ENCODE results near the gene HEXA.

The HEXA gene

GRCh38 chr15:72375501-72375845 lies 341 bp downstream of the HEXA start:
- DNase-seq (ENCODE audit: low read depth) = no peak

GRCh38 chr15:72372361-72372760 lies 3.5 kb downstream of the HEXA start:
- no peak for DNase-seq (ENCODE audit: low read depth)

DNA sequence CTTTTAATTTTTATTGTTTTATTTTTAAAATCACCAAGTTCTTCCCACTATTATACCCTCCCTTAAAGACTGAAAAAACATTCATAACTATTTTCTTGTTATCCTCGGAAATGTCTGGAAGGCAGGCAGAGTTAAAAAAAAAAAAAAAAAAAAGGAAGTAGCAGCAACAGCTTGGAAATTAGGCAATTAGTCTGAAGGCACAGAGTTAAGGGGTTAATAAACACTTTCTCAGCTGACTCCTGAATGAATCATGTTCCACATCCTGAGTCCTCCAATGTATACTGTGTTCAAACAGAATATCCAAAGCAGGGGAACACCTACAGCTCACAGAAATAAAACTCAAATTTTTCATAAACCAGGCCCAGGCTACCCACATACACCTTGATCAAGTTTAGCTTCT lies 5.8 kb downstream of the HEXA start:
- no peak for DNase-seq (ENCODE audit: low read depth)

- DNase-seq (ENCODE audit: low read depth) = no peak
These were observed 6.9 kb downstream of the HEXA start for GRCh38 chr15:72368899-72369298.

GRCh38 chr15:72368325-72368724 lies 7.5 kb downstream of the HEXA start:
- no peak for DNase-seq (ENCODE audit: low read depth)

GRCh38 chr15:72365844-72366243 lies 10.0 kb downstream of the HEXA start:
- no peak for DNase-seq (ENCODE audit: low read depth)

GRCh38 chr15:72361176-72361575 lies 14.6 kb downstream of the HEXA start:
- DNase-seq (ENCODE audit: low read depth) = no peak

DNA sequence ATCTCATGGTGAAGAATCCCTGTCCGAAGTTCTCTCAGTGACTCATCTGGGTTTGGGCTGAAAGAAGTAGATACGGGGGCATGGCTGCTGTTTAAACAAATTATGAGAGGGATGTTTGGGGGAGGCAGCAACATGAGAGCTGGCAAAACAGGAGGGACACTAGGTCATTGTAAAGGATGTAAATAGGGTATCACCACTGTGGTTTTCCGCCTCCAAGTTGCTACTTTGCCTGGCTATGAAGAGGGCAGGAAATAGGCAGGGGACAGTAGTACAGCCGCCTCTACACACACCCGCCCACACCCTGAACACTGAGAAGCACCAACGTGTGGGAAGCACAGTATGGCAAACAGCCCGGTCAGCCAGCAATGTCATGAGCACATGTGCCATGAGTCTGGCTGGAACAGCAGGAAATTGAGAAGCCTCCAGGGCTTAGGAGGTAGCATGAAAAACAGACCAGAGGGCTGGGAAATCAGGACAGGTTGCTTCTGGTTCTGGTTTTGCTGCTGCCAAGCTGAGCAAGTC lies 17.1 kb downstream of the HEXA start:
- no peak for DNase-seq (ENCODE audit: low read depth)

DNA sequence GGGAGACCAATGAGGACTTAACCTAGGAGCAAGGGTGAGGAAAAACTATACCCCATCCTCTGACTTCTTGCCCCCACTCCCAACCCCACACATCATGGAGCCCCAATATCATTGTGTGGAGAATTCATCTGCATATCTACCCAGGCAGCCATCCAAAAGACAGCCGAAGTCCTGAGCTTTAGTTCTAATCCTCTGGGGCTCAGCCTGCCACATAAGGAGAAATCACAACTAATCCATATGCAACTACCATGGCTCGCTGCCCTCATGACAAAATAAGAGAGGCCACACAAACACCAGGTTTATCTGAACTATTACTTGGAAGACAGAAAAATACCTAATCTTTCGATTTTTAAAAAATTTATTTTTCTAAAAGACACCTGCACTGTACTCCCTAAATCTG lies 17.7 kb downstream of the HEXA start:
- DNase-seq (ENCODE audit: low read depth) = no peak

DNA sequence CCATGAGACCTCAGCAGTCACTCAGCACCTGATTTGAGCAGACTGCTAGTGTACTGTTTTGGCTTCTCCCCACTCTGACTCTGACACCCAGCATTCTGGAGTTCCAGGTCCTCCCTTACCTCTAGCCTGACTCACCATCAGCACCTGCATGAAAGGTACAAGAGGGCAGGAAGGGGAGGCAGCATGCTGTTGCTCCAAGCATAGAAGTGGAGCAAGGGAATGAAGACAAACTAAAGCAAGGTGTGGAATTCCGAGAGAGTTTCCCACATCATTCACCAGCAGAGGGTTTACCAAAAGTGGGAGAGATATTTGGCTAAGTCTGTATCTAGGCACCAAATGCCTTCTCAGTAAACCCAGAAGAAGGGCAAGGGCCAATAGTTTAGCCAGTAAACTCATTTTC lies 21.3 kb downstream of the HEXA start:
- DNase-seq (ENCODE audit: low read depth) = no peak

- no peak for DNase-seq (ENCODE audit: low read depth)
These were observed 22.5 kb downstream of the HEXA start for GRCh38 chr15:72353266-72353665.

DNA sequence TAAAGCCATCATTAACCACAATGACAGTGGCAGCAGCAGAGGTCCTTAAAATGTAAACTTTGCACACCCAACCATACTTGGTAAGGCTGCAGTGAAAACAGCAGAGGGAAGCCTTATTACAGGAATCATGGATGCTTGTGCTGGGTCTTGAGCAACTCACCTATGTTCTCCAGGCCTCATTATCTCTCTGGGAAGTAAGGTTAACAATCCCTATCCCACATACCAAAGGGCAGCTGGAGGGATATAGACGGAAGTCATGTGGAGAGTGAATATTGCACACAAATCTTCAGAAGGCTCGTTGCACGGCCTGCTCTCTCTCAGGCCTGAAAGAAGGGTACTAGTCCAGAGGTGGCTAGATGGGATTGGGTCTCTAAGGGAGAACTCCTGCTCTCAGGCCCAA lies 30.0 kb downstream of the HEXA start:
- DNase-seq (ENCODE audit: low read depth) = no peak

- no peak for DNase-seq (ENCODE audit: low read depth)
These were observed 30.5 kb downstream of the HEXA start for GRCh38 chr15:72345280-72345679.

DNA sequence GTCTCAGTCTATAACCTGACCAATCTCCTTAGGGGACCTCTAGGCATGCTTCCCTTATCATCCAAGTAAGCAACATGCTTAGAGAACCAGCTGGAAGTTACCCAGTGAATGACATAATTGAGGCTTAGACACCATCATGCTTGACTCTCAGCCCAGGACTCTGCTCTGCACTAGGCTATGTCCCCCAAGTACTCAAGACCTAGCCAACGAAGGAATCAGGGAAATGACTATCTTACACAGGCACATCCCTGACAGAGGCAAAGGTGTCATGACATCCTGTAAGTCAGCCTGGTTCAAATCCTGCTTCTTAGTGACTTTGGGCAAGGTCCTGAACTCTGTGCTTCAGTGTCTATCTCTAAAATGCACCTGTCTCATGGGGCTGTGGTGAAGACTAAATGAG lies 31.2 kb downstream of the HEXA start:
- DNase-seq (ENCODE audit: low read depth) = no peak

- no peak for DNase-seq (ENCODE audit: low read depth)
These were observed 33.4 kb downstream of the HEXA start for GRCh38 chr15:72342385-72342784.

- DNase-seq (ENCODE audit: low read depth) = no peak
These were observed 34.5 kb downstream of the HEXA start for GRCh38 chr15:72341361-72341760.

- no peak for DNase-seq (ENCODE audit: low read depth)
These were observed 35.4 kb downstream of the HEXA start for GRCh38 chr15:72340366-72340765.

DNA sequence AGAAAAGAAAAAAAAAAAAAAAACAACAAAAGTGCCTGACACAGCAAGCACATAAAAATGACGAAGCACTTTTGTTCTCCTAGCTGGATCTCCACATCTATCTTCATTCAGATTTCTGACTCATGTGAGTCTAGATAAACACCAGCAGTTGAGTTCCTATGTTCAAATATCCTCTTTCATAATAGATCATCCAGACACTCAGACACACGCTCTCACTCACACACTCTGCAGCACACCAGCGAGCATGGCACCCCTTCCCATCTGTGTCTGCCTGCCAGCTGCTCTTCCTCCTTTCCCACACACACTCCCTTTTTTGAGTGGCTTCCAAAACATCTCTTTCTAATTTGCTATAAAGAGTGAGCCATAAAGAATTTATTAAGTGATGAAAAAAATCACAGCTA lies 36.0 kb downstream of the HEXA start:
- DNase-seq (ENCODE audit: low read depth) = no peak

GRCh38 chr15:72338617-72339321 lies 37.0 kb downstream of the HEXA start:
- no peak for DNase-seq (ENCODE audit: low read depth)

DNA sequence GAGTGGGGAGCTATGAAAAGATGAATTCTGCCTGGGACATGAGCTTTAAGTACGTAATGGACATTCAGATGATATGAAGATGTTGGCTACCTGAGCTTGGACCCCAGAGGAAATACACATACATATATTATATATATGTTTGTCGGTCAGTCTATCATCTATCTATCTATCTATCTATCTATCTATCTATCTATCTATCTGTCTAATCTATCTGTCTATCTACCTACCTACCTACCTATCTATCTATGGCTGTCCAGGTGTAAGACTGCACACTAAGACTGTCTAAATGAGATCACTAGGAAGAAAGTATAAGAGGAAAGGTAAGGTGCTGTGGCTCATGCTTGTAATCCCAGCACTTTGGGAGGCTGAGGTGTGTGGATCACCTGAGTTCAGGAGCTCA lies 37.7 kb downstream of the HEXA start:
- DNase-seq (ENCODE audit: low read depth) = no peak

GRCh38 chr15:72334842-72335241 lies 41.0 kb downstream of the HEXA start:
- DNase-seq (ENCODE audit: low read depth) = no peak

GRCh38 chr15:72331021-72331420 lies 44.8 kb downstream of the HEXA start:
- no peak for DNase-seq (ENCODE audit: low read depth)

DNA sequence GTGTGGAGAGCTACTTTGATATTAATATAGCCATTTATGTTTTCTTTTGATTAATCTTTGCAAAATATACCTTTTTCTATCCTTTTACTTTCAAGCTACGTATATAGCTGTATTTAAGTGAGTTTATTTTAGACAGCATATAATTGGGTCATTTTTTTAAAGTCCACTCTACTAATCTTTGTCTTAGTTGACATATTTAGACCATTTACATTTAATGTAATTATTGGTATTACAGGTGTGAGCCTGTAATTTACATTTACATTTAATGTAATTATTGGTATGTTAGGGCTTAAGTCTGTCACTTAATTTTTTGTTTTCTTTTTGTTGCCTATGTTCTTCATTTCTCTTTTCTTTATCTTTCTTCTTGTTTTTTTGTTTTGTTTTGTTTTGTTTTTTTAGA lies 52.1 kb downstream of the HEXA start:
- no peak for DNase-seq (ENCODE audit: low read depth)

DNA sequence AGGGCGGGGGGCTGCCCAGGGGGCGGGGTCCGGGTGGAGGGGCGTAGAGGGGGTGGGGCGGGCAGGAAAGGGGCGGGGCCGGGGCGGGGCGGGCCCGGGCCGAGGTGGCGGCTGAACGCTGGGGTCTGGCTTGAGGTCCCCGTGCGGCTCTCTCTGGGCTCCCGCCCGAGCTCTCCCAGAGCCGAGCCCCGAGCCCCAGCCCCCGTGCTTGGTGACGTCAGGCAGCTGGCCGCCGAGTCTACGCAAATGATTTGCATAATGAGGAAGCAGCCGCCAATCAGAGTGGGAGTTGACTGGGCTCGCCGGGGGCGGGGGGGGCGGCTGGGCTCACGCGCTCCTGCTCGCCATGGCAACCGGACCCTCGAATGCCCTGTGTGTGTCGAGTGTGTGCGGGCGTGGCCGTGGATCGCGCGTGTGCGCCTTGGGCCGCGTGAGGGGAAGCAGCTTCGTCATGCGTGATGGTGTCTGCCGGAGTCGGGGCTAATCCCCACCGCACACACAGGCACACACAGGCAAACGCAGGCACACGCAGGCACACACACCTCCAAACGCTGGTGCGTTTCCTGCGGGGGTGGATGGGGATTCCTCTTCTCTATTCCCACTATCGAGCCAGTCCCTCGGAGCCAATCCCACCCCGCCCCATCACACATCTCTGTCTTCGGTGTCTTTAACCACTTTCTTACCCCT lies 55.7 kb downstream of the HEXA start, which contains the start of gene CELF6:
Gene CELF6 (minus strand): TSS at position 173 of the 687 bp plus-strand sequence. CDS start 283 bp downstream, outside the sequence.
- peak; percentile 45 for DNase-seq (ENCODE audit: low read depth)

Data from CMK (cell line).